ENCODE measurements around the gene CDK5.

GRCh38 chr7:151088019-151088855, 30.5 kb upstream of the CDK5 start:
- no peak for TF ChIP-seq CTCF (IDR thresholded peaks at IDR 0.05)
- no peak for TF ChIP-seq POLR2A (IDR thresholded peaks at IDR 0.05)

Data from prostate gland (tissue), 2 donors.